Common myeloid progenitor, CD34-positive (primary cell): ENCODE data around the gene ACRV1.

Source experiments
- CTCF ChIA-PET: fragments of 350-600 bp; sonication (Branson Sonifier 250); formaldehyde crosslinking; loops from one replicate; lab custom pipeline; 2021; ENCODE audit warnings: antibody characterized with exemption; lab: Charles Lee
- POLR2A ChIA-PET: fragments of 350-600 bp; sonication (Branson Sonifier 250); formaldehyde crosslinking; loops from one replicate; lab custom pipeline; 2021; ENCODE audit warnings: antibody characterized with exemption; lab: Charles Lee
- DNase-seq, 3 donors: peaks; one replicate each; pipeline versions ENCODE4 v3.0.0 to v3.0.0-alpha.2; 2013
- H3K27ac ChIP-seq, 2 experiments: 1 replicate in 1 of 2; 2 replicates in 1 of 2; pipeline ENCODE4 v1.7.0; 2013; ENCODE audit warnings: inconsistent platforms in 2 of 2, low read length in 2 of 2, mild to moderate bottlenecking in 2 of 2, low read depth in 1 of 2, moderate library complexity in 1 of 2; ENCODE audit not compliant: severe bottlenecking in 2 of 2, insufficient read depth in 1 of 2, poor library complexity in 1 of 2
- H3K27me3 ChIP-seq, 5 experiments: replicated peaks in 2 of 5; 1 replicate in 3 of 5; 2 replicates in 2 of 5; pipeline versions ENCODE4 v1.6.1 to v1.7.0; 2013; ENCODE audit warnings: low read length in 4 of 5, mild to moderate bottlenecking in 2 of 5, moderate library complexity in 2 of 5, inconsistent platforms in 1 of 5; ENCODE audit not compliant: insufficient read depth in 5 of 5, control insufficient read depth in 4 of 5
- H3K36me3 ChIP-seq, 4 experiments: 1 replicate in 2 of 4; 2 replicates in 2 of 4; pipeline versions ENCODE4 v1.6.1 to v1.7.0; 2013; ENCODE audit warnings: low read length in 3 of 4, control low read depth in 1 of 4, mild to moderate bottlenecking in 1 of 4; ENCODE audit not compliant: control insufficient read depth in 4 of 4, insufficient read depth in 4 of 4
- H3K4me1 ChIP-seq, 4 experiments: 1 replicate in 3 of 4; 2 replicates in 1 of 4; pipeline versions ENCODE4 v1.6.1 to v1.7.1; 2013; ENCODE audit warnings: low read length in 3 of 4, mild to moderate bottlenecking in 3 of 4, control low read depth in 1 of 4, inconsistent platforms in 1 of 4, moderate library complexity in 1 of 4; ENCODE audit not compliant: control insufficient read depth in 4 of 4, insufficient read depth in 4 of 4; ENCODE audit errors: control extremely low read depth in 1 of 4
- H3K4me3 ChIP-seq, 7 experiments: 1 replicate in 4 of 7; 2 replicates in 3 of 7; pipeline versions ENCODE4 v1.5.1 to v1.7.0; 2013; ENCODE audit warnings: mild to moderate bottlenecking in 7 of 7, low read length in 6 of 7, moderate library complexity in 6 of 7, inconsistent platforms in 2 of 7, low read depth in 2 of 7, control low read depth in 1 of 7; ENCODE audit not compliant: insufficient read depth in 4 of 7, control insufficient read depth in 1 of 7; ENCODE audit errors: extremely low read depth in 1 of 7
- H3K9me3 ChIP-seq, 5 experiments: 1 replicate in 4 of 5; 2 replicates in 1 of 5; pipeline versions ENCODE4 v1.6.1 to v1.7.1; 2013; ENCODE audit warnings: low read length in 4 of 5, mild to moderate bottlenecking in 2 of 5, inconsistent platforms in 1 of 5, low read depth in 1 of 5, moderate library complexity in 1 of 5; ENCODE audit not compliant: control insufficient read depth in 4 of 5, insufficient read depth in 2 of 5; ENCODE audit errors: control extremely low read depth in 1 of 5
- WGBS: methylation state at CpG from one replicate; pipeline ENCODE4 v1.1.5; 2013; ENCODE audit not compliant: insufficient coverage; 5-methylcytosine and 5-hydroxymethylcytosine counted together

Gene ACRV1

GRCh38 chr11:125621995-125622394 is 58.7 kb downstream of the ACRV1 start:
- WGBS: 83% methylated on average over 1 of the region's 2 CpGs
- no peak for DNase-seq
- H3K4me1 ChIP-seq: peaks cover 4 to 17% (median 12%) of the 10 kb centered on the region in 4 experiments
- POLR2A ChIA-PET: no interaction called here
- H3K27ac ChIP-seq: no peak overlapping the region
- H3K27me3 ChIP-seq: no peaks in the 10 kb centered on the region
- CTCF ChIA-PET: interaction anchor here (1.5 kb wide), 1 partner anchor 21 kb away, joined by 4 read pairs; no protein-coding TSS in a partner anchor
- H3K4me3 ChIP-seq: no peak overlapping the region
- H3K9me3 ChIP-seq: no peaks in the 10 kb centered on the region
- H3K36me3 ChIP-seq: peaks cover 21 to 48% (median 38%) of the 10 kb centered on the region in 4 experiments
